ENCODE results near the gene CCDC144A.
"Not testable (repeated sequence)": the region's sequence is repeated elsewhere in the genome, so short reads cannot be mapped to it uniquely, and the experiment has no call there.

CCDC144A gene

GRCh38 chr17:16820161-16820877 is 130.3 kb downstream of the CCDC144A start:
- no peaks in the 10 kb centered on the region; the same call in 1 of the 2 replicates for H3K9me3 ChIP-seq (ENCODE audit: control insufficient read depth, insufficient read depth, low read length)
- no peaks in the 10 kb centered on the region for H3K36me3 ChIP-seq (ENCODE audit: insufficient read depth, low read length)
- no peaks in the 10 kb centered on the region for H3K4me1 ChIP-seq (ENCODE audit: insufficient read depth, low read length)
- H3K9ac ChIP-seq (ENCODE audit: low read depth, low read length), result no peak overlapping the region

GRCh38 chr17:16820979-16821543 is 131.0 kb downstream of the CCDC144A start:
- Histone ChIP-seq H3K9me3 (ENCODE audit: control insufficient read depth, insufficient read depth, low read length) (no peaks in the 10 kb centered on the region; the same call in 1 of the 2 replicates), H3K4me1 (ENCODE audit: insufficient read depth, low read length) (no peaks in the 10 kb centered on the region), H3K36me3 (ENCODE audit: insufficient read depth, low read length) (no peaks in the 10 kb centered on the region), H3K9ac (ENCODE audit: low read depth, low read length) (no peak overlapping the region)

GRCh38 chr17:16822133-16822532 is 132.1 kb downstream of the CCDC144A start:
- H3K9me3 ChIP-seq (ENCODE audit: control insufficient read depth, insufficient read depth, low read length); H3K36me3 ChIP-seq (ENCODE audit: insufficient read depth, low read length); H3K9ac ChIP-seq (ENCODE audit: low read depth, low read length); H3K4me1 ChIP-seq (ENCODE audit: insufficient read depth, low read length): not testable (repeated sequence)

- H3K9me3 ChIP-seq (ENCODE audit: control insufficient read depth, insufficient read depth, low read length); H3K4me1 ChIP-seq (ENCODE audit: insufficient read depth, low read length); H3K9ac ChIP-seq (ENCODE audit: low read depth, low read length); H3K36me3 ChIP-seq (ENCODE audit: insufficient read depth, low read length): not testable (repeated sequence)
Measured at GRCh38 chr17:16823768-16824406, 133.8 kb downstream of the CCDC144A start.
